ENCODE data around the gene SLC25A41.
A peak's percentile ranks its signal among the peaks of the same experiment; 100 is the strongest.

The SLC25A41 gene

DNA sequence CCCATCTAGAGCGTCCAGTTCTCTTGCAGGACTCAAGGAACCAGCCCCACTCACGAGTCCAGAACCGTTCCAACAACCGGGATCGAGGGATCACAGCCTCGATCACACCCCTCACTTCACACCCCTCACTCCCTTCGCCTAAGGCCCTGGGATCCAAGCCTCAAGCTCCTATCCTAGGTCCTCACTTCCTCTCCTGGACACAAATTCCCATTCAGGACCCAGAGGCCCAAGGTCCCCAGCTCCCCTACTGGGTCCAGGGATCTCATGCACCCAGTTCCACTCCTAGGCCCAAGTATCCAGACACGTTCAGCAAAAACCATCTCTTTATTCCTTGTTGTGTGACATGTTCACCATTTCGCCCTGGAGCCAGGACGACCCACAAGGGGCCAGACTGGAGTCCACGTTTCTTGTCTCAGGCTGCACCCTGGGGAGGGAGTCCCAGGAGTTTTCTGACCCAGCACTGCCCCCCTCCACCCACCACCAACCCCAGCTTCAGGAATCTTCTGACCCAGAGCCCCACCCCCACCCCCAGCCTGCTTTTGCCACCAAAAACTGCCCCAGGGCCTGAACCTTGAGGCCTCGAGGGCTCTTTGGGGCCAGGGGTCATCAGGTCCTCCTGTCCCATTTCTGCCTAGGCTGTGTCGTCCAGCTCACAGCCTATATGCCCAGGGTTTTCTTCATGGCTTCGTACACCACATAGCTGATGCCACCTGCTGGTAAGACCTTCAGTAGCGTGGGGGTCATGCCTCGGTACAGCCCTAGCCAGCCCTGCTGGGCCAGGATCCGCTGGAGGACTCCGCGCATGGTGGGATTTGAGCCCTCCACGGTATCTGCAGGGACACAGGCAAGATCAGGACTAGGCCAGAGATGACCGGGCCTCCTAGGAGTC, 7.6 kb downstream of the SLC25A41 start:
- no peak for DNase-seq

GRCh38 chr19:6424939-6425731, 8.4 kb downstream of the SLC25A41 start:
- peak; percentile 100 for DNase-seq

- DNase-seq: no peak
Observed at GRCh38 chr19:6424195-6424938, 9.2 kb downstream of the SLC25A41 start, which contains the start of gene KHSRP. Gene KHSRP (minus strand): TSS chr19:6424811. CDS start chr19:6424701, 110 bp downstream.

GRCh38 chr19:6423499-6424194, 9.9 kb downstream of the SLC25A41 start:
- peak; percentile 32 to 41 for DNase-seq

DNA sequence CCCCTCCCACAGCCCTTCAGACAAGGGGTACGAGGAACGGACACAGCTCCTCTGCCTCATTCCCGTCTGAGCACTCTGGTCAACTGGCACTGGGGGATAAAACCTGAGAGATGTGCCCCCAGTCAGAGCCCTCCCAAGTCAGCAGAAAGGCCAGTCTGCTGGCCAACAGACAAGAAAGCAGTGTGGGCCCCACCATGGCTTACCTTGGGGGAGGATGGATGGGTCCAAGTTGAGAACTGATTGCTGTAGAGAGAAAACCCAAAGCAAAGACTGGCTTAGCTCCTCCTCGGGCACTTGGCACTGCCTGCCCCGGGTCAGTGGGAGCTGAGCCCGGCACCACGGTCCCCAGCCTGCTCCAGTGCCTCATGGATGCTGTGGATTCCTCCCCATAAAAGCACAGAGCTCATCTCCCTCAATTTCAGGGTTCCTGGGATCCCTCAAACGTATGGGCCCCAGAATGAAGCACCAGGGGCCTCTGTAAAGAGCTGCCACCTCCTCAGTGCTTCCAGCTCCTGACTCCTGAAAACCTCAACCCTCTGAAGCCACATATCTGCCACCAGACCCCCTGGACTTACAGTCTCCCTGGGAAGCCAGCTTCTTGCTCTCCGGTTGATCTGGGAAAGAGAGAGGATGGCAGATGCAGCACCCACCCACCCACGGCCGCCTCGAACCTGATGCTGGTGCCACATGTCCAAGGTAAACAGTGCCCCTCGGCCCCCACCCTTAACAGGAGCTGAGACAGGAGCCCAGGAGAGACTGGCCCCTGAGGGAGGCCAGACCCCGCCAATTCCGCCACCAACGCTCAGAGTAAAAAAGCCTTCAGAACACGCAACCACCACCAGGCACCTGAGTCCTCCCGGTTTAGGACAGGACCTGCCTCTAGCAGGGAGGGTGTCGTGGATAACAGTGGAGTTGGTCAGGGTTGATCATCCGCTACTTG, 12.2 kb downstream of the SLC25A41 start:
- no peak for DNase-seq

DNA sequence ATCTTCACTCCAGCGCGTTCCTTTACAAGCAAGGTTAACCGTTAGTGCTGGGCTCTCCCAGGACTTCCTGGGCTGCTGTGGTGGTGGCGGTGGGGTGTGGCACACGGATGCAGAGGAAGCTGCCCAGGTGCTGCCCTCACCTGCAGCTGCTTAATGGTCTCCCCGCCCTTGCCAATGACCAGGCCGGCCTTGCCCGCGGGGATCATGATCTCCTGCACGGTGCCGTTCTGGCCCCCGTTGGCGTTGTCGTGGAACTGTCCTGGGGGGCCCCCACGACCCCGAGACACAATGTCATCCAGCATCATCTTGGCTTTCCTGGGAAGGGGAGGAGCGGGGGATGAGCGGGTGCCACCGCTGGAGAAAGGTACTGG, 15.0 kb downstream of the SLC25A41 start:
- DNase-seq: no peak

DNA sequence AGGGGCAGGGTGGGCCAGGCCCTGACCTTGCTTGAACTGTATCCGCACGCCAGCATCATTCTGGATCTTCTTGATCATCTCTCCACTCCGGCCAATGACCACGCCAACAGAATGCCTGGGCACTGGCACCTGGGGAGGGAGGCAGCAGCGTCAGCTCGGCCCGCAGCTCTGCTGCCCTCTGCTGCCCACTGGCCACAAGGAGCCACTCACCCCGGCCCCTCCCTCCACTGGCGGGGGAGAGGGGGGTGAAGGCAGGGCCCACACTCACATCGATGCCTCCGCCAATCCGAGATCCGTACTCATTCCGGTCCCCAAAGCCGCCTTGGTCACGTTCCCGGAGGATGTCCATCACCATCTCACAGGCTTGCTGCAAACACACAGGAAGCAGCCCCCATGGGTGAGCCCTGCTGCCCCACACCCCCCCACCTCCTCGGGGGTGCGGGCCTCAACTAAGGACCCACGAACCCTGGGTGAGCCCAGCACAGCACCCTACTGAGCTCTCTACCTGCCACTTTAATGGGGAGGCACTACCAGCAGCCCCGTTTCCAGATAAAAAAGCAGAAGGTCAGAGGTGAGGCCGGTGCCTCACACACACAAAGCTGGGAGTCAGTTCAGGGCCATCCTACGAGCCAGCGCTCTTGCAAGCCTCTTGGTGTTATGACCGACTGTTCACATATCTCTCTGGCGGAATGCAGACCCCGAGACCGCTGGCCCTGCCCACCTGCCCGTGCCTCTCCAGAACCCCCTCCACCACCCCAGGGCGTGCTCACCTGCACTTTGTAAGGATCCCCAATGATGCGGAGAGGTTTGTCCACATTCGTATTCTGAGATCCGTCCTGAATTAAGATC, 15.6 kb downstream of the SLC25A41 start:
- no peak for DNase-seq

DNA sequence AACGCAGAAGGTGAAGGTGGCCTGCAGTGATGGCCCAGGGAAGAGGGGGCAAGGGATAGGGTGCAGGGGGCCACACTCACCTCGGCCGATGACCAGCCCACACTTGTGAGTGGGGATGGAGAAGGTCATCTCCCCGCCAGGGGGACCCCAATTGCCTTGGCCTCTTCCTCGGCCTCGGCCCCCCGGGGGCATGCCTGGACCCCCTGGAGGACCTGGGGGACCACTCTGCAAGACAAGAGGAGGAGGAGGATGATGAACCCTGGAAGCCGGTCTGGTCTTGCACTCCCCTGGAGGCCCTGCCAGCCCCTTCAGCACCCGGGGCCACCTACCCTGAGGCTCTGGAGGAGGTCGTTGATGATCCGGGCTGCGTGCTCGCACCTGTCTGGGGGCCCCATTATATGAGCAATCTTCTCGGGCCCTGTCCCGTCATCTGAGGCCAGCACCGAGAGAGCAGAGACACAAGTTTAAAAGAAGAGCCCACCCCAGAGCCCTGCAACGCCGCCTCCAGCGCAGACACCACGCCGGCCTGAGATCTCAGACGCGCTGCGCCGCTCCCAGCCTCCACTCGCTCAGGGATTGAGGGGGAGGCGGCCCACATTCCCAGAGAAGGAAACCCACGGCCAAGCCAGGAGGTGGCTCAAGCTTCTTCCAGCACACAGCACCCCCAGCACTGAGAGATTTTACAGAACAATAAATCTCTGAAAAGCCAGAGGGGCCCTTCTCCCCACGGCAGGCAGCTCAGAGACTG, 16.7 kb downstream of the SLC25A41 start:
- no peak for DNase-seq

GRCh38 chr19:6415591-6416190, 17.9 kb downstream of the SLC25A41 start:
- DNase-seq: no peak

GRCh38 chr19:6414793-6415590, 18.6 kb downstream of the SLC25A41 start:
- DNase-seq: no peak

- DNase-seq: no peak
Observed at GRCh38 chr19:6413721-6414643, 19.6 kb downstream of the SLC25A41 start.

DNA sequence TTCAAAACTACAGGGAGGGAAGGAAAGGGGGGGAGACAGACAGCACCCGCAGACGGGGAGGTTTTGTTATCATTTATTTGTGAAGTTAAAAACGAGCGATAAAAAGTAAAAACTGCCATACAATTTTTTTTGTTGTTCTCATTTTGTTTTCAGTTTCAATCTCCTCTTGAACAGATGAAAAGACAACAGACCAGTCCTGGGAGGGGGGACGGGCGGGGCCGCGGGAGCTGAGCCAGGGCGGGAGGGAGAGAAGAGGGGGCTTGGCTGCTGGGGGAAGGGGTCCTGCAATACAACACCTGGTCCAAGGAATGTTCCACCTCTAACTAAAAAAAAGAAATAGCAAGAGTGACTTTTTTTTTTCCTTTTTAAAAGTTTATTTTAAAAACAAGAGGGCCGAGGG, 20.3 kb downstream of the SLC25A41 start:
- DNase-seq: no peak

- DNase-seq: no peak
Observed at GRCh38 chr19:6412447-6413091, 21.0 kb downstream of the SLC25A41 start.

DNA sequence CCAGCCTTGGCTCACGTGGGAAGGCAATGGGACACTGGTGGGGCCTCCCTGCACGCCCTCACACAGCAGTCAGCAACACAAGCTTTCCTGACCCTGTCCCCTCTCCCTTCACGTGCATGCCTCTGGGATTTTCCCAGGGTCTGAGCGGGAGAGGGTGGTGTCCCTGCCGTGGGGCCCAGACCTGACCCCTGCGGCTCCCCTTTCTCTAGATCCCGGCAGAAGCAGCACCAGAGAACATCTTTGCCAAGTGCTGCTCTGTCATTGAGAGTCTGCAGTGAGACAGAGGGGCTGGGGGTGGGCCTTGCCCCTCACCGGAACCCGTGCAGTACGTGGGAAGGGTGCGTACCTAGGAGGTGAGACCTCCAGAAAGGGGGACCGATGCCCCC, 21.5 kb downstream of the SLC25A41 start:
- DNase-seq: no peak

- no peak for DNase-seq
Observed at GRCh38 chr19:6409346-6409745, 24.2 kb downstream of the SLC25A41 start.

DNA sequence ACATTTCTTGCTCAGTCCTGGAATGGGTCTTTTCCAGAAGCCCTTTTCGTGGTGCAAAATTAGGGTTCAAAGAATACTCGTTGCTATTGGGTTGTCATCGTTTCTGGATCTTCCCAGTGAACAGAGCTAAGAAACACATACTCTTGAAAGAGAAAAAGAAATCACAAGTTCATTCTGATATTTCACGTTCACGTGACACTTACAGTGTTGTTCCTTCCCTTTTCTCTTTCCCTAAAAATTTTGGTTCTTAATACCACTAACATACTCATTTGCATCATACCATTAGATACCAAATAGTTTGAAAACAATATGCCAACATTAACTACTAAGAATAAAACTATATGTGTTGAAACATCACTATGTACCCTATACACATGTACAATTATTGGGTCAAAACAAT, 27.2 kb downstream of the SLC25A41 start:
- DNase-seq: peak; percentile 37 to 58
